GM12878 (cell line): ENCODE results near the gene LIPG. TPM values are rescaled to one million over a fixed set of nuclear protein-coding genes. Genes with fewer than 3 reads are reported as not detected.

Source experiments
- ATAC-seq: fragments of 200-7000 bp; cut with Tn5 transposase; 3 replicates; pipeline ENCODE4 v1.9.1; 2020; ENCODE audit warnings: mild to moderate bottlenecking, moderate library complexity
- BruUV-seq: library from RNA; stranded (reverse); fragments of 400-500 nt; replicated peaks from 2 replicates; lab custom pipeline; 2021; lab: Mats Ljungman, UMichigan
- CTCF ChIA-PET: fragments of 300-600 bp; sonication (Branson Sonifier 250); formaldehyde crosslinking; extraction: SDS; loops from one replicate; lab custom pipeline; 2021; ENCODE audit warnings: inconsistent platforms; lab: Yijun Ruan, JAX
- POLR2A ChIA-PET: fragments of 350-600 bp; formaldehyde crosslinking; extraction: SDS; loops from one replicate; lab custom pipeline; 2021; ENCODE audit warnings: inconsistent platforms; lab: Charles Lee
- RAD21 ChIA-PET: fragments of 300-600 bp; sonication (Branson Sonifier 250); formaldehyde crosslinking; loops from one replicate; lab custom pipeline; 2023; ENCODE audit warnings: antibody characterized with exemption; ENCODE audit not compliant: unreplicated experiment; lab: Charles Lee
- SMC1A ChIA-PET: fragments of 300-600 bp; sonication (Branson Sonifier 250); formaldehyde crosslinking; loops from one replicate; lab custom pipeline; 2023; ENCODE audit not compliant: unreplicated experiment, uncharacterized antibody; lab: Charles Lee
- DNase-seq: peaks from one replicate; pipeline ENCODE4 v3.0.0-alpha.2; 2011; ENCODE audit warnings: low read depth, low spot score
- FAIRE-seq: peaks from 3 replicates; lab custom pipeline; 2011; peaks lifted over from hg19 to GRCh38; lab: Jason Lieb, UNC
- H2AFZ ChIP-seq: 2 replicates; pipeline ENCODE4 v1.6.0; 2011; ENCODE audit warnings: low read depth, low read length, control low read depth; ENCODE audit not compliant: control insufficient read depth
- H3K27ac ChIP-seq: 2 replicates; pipeline ENCODE4 v1.5.1; 2011; ENCODE audit warnings: control low read depth; ENCODE audit not compliant: control insufficient read depth, insufficient read depth
- H3K27me3 ChIP-seq, 2 experiments: replicated peaks in 1 of 2; 2 replicates each; pipeline versions ENCODE4 v1.6.0 to v1.6.1; 2011; ENCODE audit warnings: low read length in 1 of 2; ENCODE audit not compliant: control insufficient read depth in 2 of 2, insufficient read depth in 2 of 2
- H3K36me3 ChIP-seq, 2 experiments: 2 replicates each; pipeline ENCODE4 v1.5.1; 2011; ENCODE audit warnings: low read length in 1 of 2; ENCODE audit not compliant: control insufficient read depth in 2 of 2, insufficient read depth in 2 of 2
- H3K4me1 ChIP-seq: 2 replicates; pipeline ENCODE4 v1.6.1; 2011; ENCODE audit warnings: mild to moderate bottlenecking, low read length, moderate library complexity, mixed read lengths; ENCODE audit not compliant: control insufficient read depth, insufficient read depth
- H3K4me2 ChIP-seq: 2 replicates; pipeline ENCODE4 v1.6.0; 2011; ENCODE audit warnings: control low read depth; ENCODE audit not compliant: control insufficient read depth, insufficient read depth
- H3K4me3 ChIP-seq: fragments of 200-600 bp; sonication (generic); 2 replicates; pipeline ENCODE4 v1.5.1; 2016
- H3K79me2 ChIP-seq: 2 replicates; pipeline ENCODE4 v1.6.0; 2011; ENCODE audit warnings: low read length; ENCODE audit not compliant: control insufficient read depth, insufficient read depth
- H3K9ac ChIP-seq: 2 replicates; pipeline ENCODE4 v1.8.0; 2011; ENCODE audit warnings: low read length, control low read depth, mixed read lengths; ENCODE audit not compliant: control insufficient read depth, insufficient read depth
- H3K9me3 ChIP-seq: replicated peaks from 3 replicates; pipeline ENCODE4 v1.5.1; 2011; ENCODE audit warnings: mild to moderate bottlenecking, low read length; ENCODE audit not compliant: control insufficient read depth, insufficient read depth
- H4K20me1 ChIP-seq: 2 replicates; pipeline ENCODE4 v1.6.0; 2011; ENCODE audit not compliant: control insufficient read depth, insufficient read depth
- CREB1 ChIP-seq: IDR thresholded peaks from 2 replicates; pipeline ENCODE4 v1.6.1; 2012; ENCODE audit warnings: low read depth, mild to moderate bottlenecking, inconsistent platforms
- DPF2 ChIP-seq: fragments of 450-650 bp; IDR thresholded peaks from 2 replicates; pipeline ENCODE4 v1.6.1; 2017; ENCODE audit warnings: mild to moderate bottlenecking
- FOXM1 ChIP-seq: IDR thresholded peaks from 2 replicates; pipeline ENCODE4 v1.6.1; 2012; ENCODE audit warnings: low read depth, mild to moderate bottlenecking, inconsistent platforms, low read length, moderate library complexity
- HCFC1 ChIP-seq: fragments of 150-350 bp; IDR thresholded peaks from 2 replicates; pipeline ENCODE4 v1.6.1; 2014; ENCODE audit warnings: low read length
- JUNB ChIP-seq: IDR thresholded peaks from 2 replicates; pipeline ENCODE4 v1.6.1; 2016; ENCODE audit warnings: antibody characterized with exemption, mild to moderate bottlenecking
- JUND ChIP-seq: IDR thresholded peaks from 2 replicates; pipeline ENCODE4 v1.6.1; 2012; ENCODE audit warnings: low read depth, mild to moderate bottlenecking, low read length, improper control_type of control experiment, moderate library complexity
- MTA3 ChIP-seq: IDR thresholded peaks from 2 replicates; pipeline ENCODE4 v1.6.1; 2012; ENCODE audit warnings: low read length, inconsistent platforms, borderline replicate concordance
- NFYB ChIP-seq: IDR thresholded peaks from 2 replicates; pipeline ENCODE4 v1.6.1; 2011; ENCODE audit warnings: low read depth, mild to moderate bottlenecking, low read length, improper control_type of control experiment, moderate library complexity; ENCODE audit not compliant: insufficient read depth
- POLR2AphosphoS5 ChIP-seq: IDR thresholded peaks from 2 replicates; pipeline ENCODE4 v1.6.1; 2011; ENCODE audit warnings: mild to moderate bottlenecking, low read length, inconsistent platforms
- PRDM15 ChIP-seq: fragments of 450-650 bp; formaldehyde crosslinking; IDR thresholded peaks from 2 replicates; pipeline ENCODE4 v1.4.0; 2020; ENCODE audit warnings: mild to moderate bottlenecking, moderate library complexity
- STAT3 ChIP-seq: IDR thresholded peaks from 2 replicates; pipeline ENCODE4 v1.6.1; 2011; ENCODE audit warnings: low read depth, low read length, improper control_type of control experiment
- SUZ12 ChIP-seq: fragments of 200-600 bp; sonication (generic); IDR thresholded peaks from one replicate; pipeline ENCODE4 v1.6.1; 2018; ENCODE audit warnings: antibody characterized with exemption, mild to moderate bottlenecking; ENCODE audit not compliant: unreplicated experiment
- TBL1XR1 ChIP-seq: IDR thresholded peaks from 2 replicates; pipeline ENCODE4 v1.6.1; 2012; ENCODE audit warnings: low read depth, low read length, improper control_type of control experiment
- YY1 ChIP-seq: IDR thresholded peaks from 2 replicates; pipeline ENCODE4 v1.6.1; 2011; ENCODE audit warnings: low read depth, mild to moderate bottlenecking, low read length
- WGBS: methylation state at CpG from one replicate; pipeline ENCODE4 v1.1.6; 2016; ENCODE audit warnings: low lambda C conversion rate; ENCODE audit not compliant: insufficient replicate concordance, insufficient coverage; ENCODE audit errors: missing lambda C conversion rate; 5-methylcytosine and 5-hydroxymethylcytosine counted together
- in situ Hi-C: fragments of 300-500 bp; cut with MboI; formaldehyde crosslinking; loops from 9 replicates; pipeline ENCODE4 v1.14.3; 2018; ENCODE audit warnings: mixed read lengths
- intact Hi-C: fragments of 100-400 bp; cut with micrococcal nuclease; formaldehyde crosslinking; loops from one replicate; pipeline ENCODE4 v1.14.2; 2022; ENCODE audit not compliant: unreplicated experiment
- polyA plus RNA-seq, 11 experiments: library from polyadenylated mRNA; depleted of rRNA in 4 of 11; unstranded in 6 of 11; stranded (reverse) in 5 of 11; fragments of >200 nt; fragmentation: Nextera tagmentation in 4 of 11; fragmentation: Illumina TruSeq in 1 of 11; extraction: Ambion mirVana in 4 of 11; extraction: Trizol in 1 of 11; gene quantifications; 1 replicate in 1 of 11; 2 replicates in 10 of 11; pipeline versions ENCODE4 v1.2.1 to v1.2.3, GENCODE V29; 2011 to 2016; ENCODE audit warnings: inconsistent platforms in 2 of 11, missing spikeins in 2 of 11, low read depth in 1 of 11
- total RNA-seq, 4 experiments: library from RNA; depleted of rRNA in 3 of 4; stranded (reverse); fragments of >200 nt in 3 of 4; fragmentation: Illumina TruSeq in 1 of 4; extraction: Trizol in 1 of 4; gene quantifications; 2 replicates each; pipeline versions ENCODE4 v1.2.1 to v1.2.3, GENCODE V29; 2013 to 2021
- TF ChIP-seq, protein P1 (sequence below): IDR thresholded peaks from 2 replicates; pipeline ENCODE4 v1.6.1; 2012; ENCODE audit warnings: improper control_type of control experiment, low read depth, low read length; ENCODE audit not compliant: insufficient replicate concordance

Gene LIPG
- total and polyA plus RNA-seq, 10 of the 15 experiments (the other 5 are each of a cell fraction or from before 2014, with no cell fraction given), result 0.04 to 0.55 (median 0.18) TPM; not detected in 1

GRCh38 chr18:49560277-49560623 is 1.6 kb upstream of the LIPG start:
- Histone ChIP-seq H2AFZ (no peak overlapping the region), H3K9me3 (no peaks in the 10 kb centered on the region), H3K27me3 (peaks cover 10 to 16% of the 10 kb centered on the region in 2 experiments; a peak in 3 of 4 replicates), H4K20me1 (no peaks in the 10 kb centered on the region), H3K4me1 (no peaks in the 10 kb centered on the region), H3K79me2 (no peaks in the 10 kb centered on the region), H3K4me2 (no peak overlapping the region), H3K36me3 (no peaks in the 10 kb centered on the region)
- ATAC-seq (no peak), DNase-seq (no peak), FAIRE-seq (no peak)
- BruUV-seq, result no TSS peak
- intact Hi-C loops (no loop called here), in situ Hi-C loops (no loop called here)
- CTCF ChIA-PET, result interaction anchor here (0.8 to 3.5 kb wide), 6 partner anchors 12 to 869 kb away, joined by 3 to 12 read pairs (median 4); no protein-coding TSS in a partner anchor
- no peak for TF ChIP-seq SUZ12
- TF ChIP-seq DPF2, result no peak
- no peak for TF ChIP-seq YY1
- no peak for TF ChIP-seq CREB1
- TF ChIP-seq JUND, result no peak
- TF ChIP-seq MTA3, result no peak
- TF ChIP-seq JUNB, result no peak
- TF ChIP-seq POLR2AphosphoS5, result no peak
- TF ChIP-seq TBL1XR1, result no peak
- TF ChIP-seq, protein P1, sequence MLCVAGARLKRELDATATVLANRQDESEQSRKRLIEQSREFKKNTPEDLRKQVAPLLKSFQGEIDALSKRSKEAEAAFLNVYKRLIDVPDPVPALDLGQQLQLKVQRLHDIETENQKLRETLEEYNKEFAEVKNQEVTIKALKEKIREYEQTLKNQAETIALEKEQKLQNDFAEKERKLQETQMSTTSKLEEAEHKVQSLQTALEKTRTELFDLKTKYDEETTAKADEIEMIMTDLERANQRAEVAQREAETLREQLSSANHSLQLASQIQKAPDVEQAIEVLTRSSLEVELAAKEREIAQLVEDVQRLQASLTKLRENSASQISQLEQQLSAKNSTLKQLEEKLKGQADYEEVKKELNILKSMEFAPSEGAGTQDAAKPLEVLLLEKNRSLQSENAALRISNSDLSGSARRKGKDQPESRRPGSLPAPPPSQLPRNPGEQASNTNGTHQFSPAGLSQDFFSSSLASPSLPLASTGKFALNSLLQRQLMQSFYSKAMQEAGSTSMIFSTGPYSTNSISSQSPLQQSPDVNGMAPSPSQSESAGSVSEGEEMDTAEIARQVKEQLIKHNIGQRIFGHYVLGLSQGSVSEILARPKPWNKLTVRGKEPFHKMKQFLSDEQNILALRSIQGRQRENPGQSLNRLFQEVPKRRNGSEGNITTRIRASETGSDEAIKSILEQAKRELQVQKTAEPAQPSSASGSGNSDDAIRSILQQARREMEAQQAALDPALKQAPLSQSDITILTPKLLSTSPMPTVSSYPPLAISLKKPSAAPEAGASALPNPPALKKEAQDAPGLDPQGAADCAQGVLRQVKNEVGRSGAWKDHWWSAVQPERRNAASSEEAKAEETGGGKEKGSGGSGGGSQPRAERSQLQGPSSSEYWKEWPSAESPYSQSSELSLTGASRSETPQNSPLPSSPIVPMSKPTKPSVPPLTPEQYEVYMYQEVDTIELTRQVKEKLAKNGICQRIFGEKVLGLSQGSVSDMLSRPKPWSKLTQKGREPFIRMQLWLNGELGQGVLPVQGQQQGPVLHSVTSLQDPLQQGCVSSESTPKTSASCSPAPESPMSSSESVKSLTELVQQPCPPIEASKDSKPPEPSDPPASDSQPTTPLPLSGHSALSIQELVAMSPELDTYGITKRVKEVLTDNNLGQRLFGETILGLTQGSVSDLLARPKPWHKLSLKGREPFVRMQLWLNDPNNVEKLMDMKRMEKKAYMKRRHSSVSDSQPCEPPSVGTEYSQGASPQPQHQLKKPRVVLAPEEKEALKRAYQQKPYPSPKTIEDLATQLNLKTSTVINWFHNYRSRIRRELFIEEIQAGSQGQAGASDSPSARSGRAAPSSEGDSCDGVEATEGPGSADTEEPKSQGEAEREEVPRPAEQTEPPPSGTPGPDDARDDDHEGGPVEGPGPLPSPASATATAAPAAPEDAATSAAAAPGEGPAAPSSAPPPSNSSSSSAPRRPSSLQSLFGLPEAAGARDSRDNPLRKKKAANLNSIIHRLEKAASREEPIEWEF, result no peak
- TF ChIP-seq STAT3, result no peak
- TF ChIP-seq FOXM1, result no peak
- no peak for TF ChIP-seq HCFC1
- no peak for TF ChIP-seq PRDM15 (CRISPR knock-in tag)
- no peak for TF ChIP-seq NFYB
- TF ChIP-seq, all 136 proteins: peak for 0
- H3K27ac ChIP-seq, result no peak overlapping the region
- WGBS, result 48% methylated on average over 3 of the region's 3 CpGs
- POLR2A ChIA-PET, result no interaction called here
- H3K9ac ChIP-seq, result no peak overlapping the region
- RAD21 ChIA-PET, result interaction anchor here (1.4 kb wide), 1 partner anchor 49 kb away, joined by 7 read pairs; no protein-coding TSS in a partner anchor
- H3K4me3 ChIP-seq, result no peak overlapping the region
- SMC1A ChIA-PET, result interaction anchor here (0.8 to 2.7 kb wide), 4 partner anchors 49 to 299 kb away, joined by 3 to 10 read pairs (median 4); no protein-coding TSS in a partner anchor
